ENCODE results near the gene DHX58. TPM values are rescaled to one million over a fixed set of nuclear protein-coding genes. Genes with fewer than 3 reads are reported as not detected.
A peak's percentile ranks its signal among the peaks of the same experiment; 100 is the strongest.

DHX58 gene
- total RNA-seq, 4 donors from 2014 or later, result 1.1 to 4.4 (median 3.1) TPM

GRCh38 chr17:42133461-42134041 lies 21.0 kb upstream of the DHX58 start:
- ATAC-seq, result peak in 1 of 2 donors; percentile 45
- peaks cover 0 to 20% of the 10 kb centered on the region in 2 donors for H3K36me3 ChIP-seq
- intact Hi-C loops (cut with DNase I; ENCODE audit: low total_unique reads), result no loop called here

DNA sequence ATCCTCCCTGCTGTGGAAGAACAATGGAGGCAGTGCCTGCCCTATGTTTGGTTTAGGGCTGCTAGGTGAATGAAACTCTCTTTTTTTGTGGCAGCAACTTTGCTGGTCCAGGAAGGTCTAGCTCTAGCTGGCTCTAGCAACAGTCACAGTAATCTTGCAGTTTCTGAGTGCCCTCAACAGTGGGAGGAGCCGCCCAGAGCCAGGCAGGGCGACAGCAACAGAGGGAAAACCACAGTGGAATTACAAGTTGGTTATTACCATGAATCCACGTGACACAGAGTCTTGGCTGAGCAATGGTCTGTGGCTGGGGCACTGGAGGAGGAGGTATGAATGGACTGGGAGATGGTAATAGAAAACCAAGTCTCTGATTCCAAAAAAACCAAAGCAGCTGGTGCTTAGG lies 20.4 kb upstream of the DHX58 start:
- peaks cover 87 to 93% of the 10 kb centered on the region in 2 donors for H3K4me1 ChIP-seq
- peak overlapping the region in 1 of 4 donors; percentile 0 for H3K4me3 ChIP-seq
- H3K27me3 ChIP-seq, result no peaks in the 10 kb centered on the region
- intact Hi-C loops (cut with DNase I; ENCODE audit: low total_unique reads) (no loop called here), in situ Hi-C loops (cut with MboI; ENCODE audit: low sequenced_read_pairs in 4 of 4) (no loop called here)
- DNase-seq (peak; percentile 53 to 59), ATAC-seq (peak; percentile 71 to 77)
- H3K9me3 ChIP-seq, result no peaks in the 10 kb centered on the region
- H3K36me3 ChIP-seq, result peaks cover 0 to 26% of the 10 kb centered on the region in 2 donors
- TF ChIP-seq POLR2A (IDR thresholded peaks at IDR 0.05), result no peak
- TF ChIP-seq, protein P1, sequence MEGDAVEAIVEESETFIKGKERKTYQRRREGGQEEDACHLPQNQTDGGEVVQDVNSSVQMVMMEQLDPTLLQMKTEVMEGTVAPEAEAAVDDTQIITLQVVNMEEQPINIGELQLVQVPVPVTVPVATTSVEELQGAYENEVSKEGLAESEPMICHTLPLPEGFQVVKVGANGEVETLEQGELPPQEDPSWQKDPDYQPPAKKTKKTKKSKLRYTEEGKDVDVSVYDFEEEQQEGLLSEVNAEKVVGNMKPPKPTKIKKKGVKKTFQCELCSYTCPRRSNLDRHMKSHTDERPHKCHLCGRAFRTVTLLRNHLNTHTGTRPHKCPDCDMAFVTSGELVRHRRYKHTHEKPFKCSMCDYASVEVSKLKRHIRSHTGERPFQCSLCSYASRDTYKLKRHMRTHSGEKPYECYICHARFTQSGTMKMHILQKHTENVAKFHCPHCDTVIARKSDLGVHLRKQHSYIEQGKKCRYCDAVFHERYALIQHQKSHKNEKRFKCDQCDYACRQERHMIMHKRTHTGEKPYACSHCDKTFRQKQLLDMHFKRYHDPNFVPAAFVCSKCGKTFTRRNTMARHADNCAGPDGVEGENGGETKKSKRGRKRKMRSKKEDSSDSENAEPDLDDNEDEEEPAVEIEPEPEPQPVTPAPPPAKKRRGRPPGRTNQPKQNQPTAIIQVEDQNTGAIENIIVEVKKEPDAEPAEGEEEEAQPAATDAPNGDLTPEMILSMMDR (IDR thresholded peaks at IDR 0.05 in 4 of 5, conservative IDR thresholded peaks at IDR 0.05 in 1 of 5), result no peak
- H3K27ac ChIP-seq, result peak overlapping the region; percentile 45 to 75 (median 70)

More at GRCh38 chr17:42133461-42134041, 21.0 kb upstream of the DHX58 start:
- no peak for DNase-seq
- H3K27me3 ChIP-seq, result no peaks in the 10 kb centered on the region
- H3K27ac ChIP-seq, result peak overlapping the region; percentile 45 to 75 (median 70)
- no peak for TF ChIP-seq POLR2A (IDR thresholded peaks at IDR 0.05)
- TF ChIP-seq, protein P1 (IDR thresholded peaks at IDR 0.05 in 4 of 5, conservative IDR thresholded peaks at IDR 0.05 in 1 of 5), result no peak
- H3K9me3 ChIP-seq, result no peaks in the 10 kb centered on the region
- H3K4me1 ChIP-seq, result peaks cover 93 to 96% of the 10 kb centered on the region in 2 donors
- in situ Hi-C loops (cut with MboI; ENCODE audit: low sequenced_read_pairs in 4 of 4), result no loop called here
- H3K4me3 ChIP-seq, result no peak overlapping the region

GRCh38 chr17:42131981-42132432 lies 19.5 kb upstream of the DHX58 start:
- intact Hi-C loops (cut with DNase I; ENCODE audit: low total_unique reads) (no loop called here), in situ Hi-C loops (cut with MboI; ENCODE audit: low sequenced_read_pairs in 4 of 4) (no loop called here)
- Histone ChIP-seq H3K4me3 (peak overlapping the region in 1 of 4 donors; percentile 0), H3K27ac (peak overlapping the region; percentile 56 to 75 (median 70)), H3K9me3 (no peaks in the 10 kb centered on the region), H3K27me3 (no peaks in the 10 kb centered on the region), H3K4me1 (peaks cover 77 to 84% of the 10 kb centered on the region in 2 donors), H3K36me3 (peaks cover 0 to 36% of the 10 kb centered on the region in 2 donors)
- ATAC-seq, result no peak
- TF ChIP-seq POLR2A (IDR thresholded peaks at IDR 0.05), result no peak
- TF ChIP-seq, protein P1 (IDR thresholded peaks at IDR 0.05 in 4 of 5, conservative IDR thresholded peaks at IDR 0.05 in 1 of 5), result no peak
- DNase-seq, result no peak

GRCh38 chr17:42131232-42131631 lies 18.7 kb upstream of the DHX58 start:
- Histone ChIP-seq H3K27me3 (no peaks in the 10 kb centered on the region), H3K36me3 (peaks cover 0 to 40% of the 10 kb centered on the region in 2 donors), H3K4me3 (no peak overlapping the region), H3K4me1 (peaks cover 72 to 76% of the 10 kb centered on the region in 2 donors), H3K27ac (peak overlapping the region; percentile 56 to 75 (median 70)), H3K9me3 (no peaks in the 10 kb centered on the region)
- no peak for ATAC-seq
- intact Hi-C loops (cut with DNase I; ENCODE audit: low total_unique reads), result no loop called here
- TF ChIP-seq POLR2A (IDR thresholded peaks at IDR 0.05), result no peak
- TF ChIP-seq, protein P1 (IDR thresholded peaks at IDR 0.05 in 4 of 5, conservative IDR thresholded peaks at IDR 0.05 in 1 of 5), result no peak
- in situ Hi-C loops (cut with MboI; ENCODE audit: low sequenced_read_pairs in 4 of 4), result no loop called here
- DNase-seq, result no peak

Data from gastrocnemius medialis (tissue), 4 donors.